ENCODE results near the gene AIP.

Gene AIP

GRCh38 chr11:67538306-67538705, 55.5 kb downstream of the AIP start:
- no peak for DNase-seq

GRCh38 chr11:67538823-67539505, 56.1 kb downstream of the AIP start:
- no peak for DNase-seq

GRCh38 chr11:67539550-67539949, 56.7 kb downstream of the AIP start:
- no peak for DNase-seq
